ENCODE data around the gene TGFBR3L. TPM values are rescaled to one million over a fixed set of nuclear protein-coding genes. Genes with fewer than 3 reads are reported as not detected.
"Not testable (repeated sequence)": the region's sequence is repeated elsewhere in the genome, so short reads cannot be mapped to it uniquely, and the experiment has no call there.

TGFBR3L gene
- total RNA-seq, 1 experiment from 2014 or later = 3.3 TPM

- H3K27ac Mint-ChIP-seq (ENCODE audit: low read depth, unreplicated experiment) = no peak overlapping the region
- POLR2A ChIA-PET = interaction anchor here (0.8 to 3.7 kb wide), 6 partner anchors 13 to 65 kb away, joined by 3 to 20 read pairs (median 4); partner anchors contain the start of genes MAP2K7 and TIMM44
Measured at GRCh38 chr19:7916103-7916954, 1.7 kb downstream of the TGFBR3L start.

GRCh38 chr19:7916955-7917266 is 2.3 kb downstream of the TGFBR3L start:
- no peaks in the 10 kb centered on the region for H3K27me3 Mint-ChIP-seq (ENCODE audit: insufficient read depth, unreplicated experiment)
- POLR2A ChIA-PET = interaction anchor here (0.6 to 3.7 kb wide), 7 partner anchors 12 to 1845 kb away, joined by 3 to 20 read pairs (median 4); partner anchors contain the start of genes MAP2K7 and TIMM44
- peak overlapping the region; percentile 68 for H3K4me3 Mint-ChIP-seq (ENCODE audit: unreplicated experiment)
- no peaks in the 10 kb centered on the region for H3K9me3 Mint-ChIP-seq (ENCODE audit: unreplicated experiment)
- peaks cover 34% of the 10 kb centered on the region for H3K36me3 Mint-ChIP-seq (ENCODE audit: insufficient read depth, unreplicated experiment)
- CTCF ChIA-PET = interaction anchor here (0.6 to 1.7 kb wide), 7 partner anchors 11 to 1941 kb away, joined by 3 to 6 read pairs (median 3); no protein-coding TSS in a partner anchor
- intact Hi-C loops (cut with micrococcal nuclease) = no loop called here
- DNase-seq (ENCODE audit: unreplicated experiment) = no peak
- no peak for TF ChIP-seq CTCF (IDR thresholded peaks at IDR 0.05; ENCODE audit: unreplicated experiment)
- peaks cover 15% of the 10 kb centered on the region for H3K4me1 Mint-ChIP-seq (ENCODE audit: insufficient read depth, unreplicated experiment)
- no peak overlapping the region for H3K27ac Mint-ChIP-seq (ENCODE audit: low read depth, unreplicated experiment)
- BruUV-seq (replicated peaks) = no TSS peak

More at GRCh38 chr19:7916103-7916954, 1.7 kb downstream of the TGFBR3L start:
- CTCF ChIA-PET = interaction anchor here (0.6 to 1.7 kb wide), 7 partner anchors 11 to 85 kb away, joined by 3 to 6 read pairs (median 3); no protein-coding TSS in a partner anchor
- intact Hi-C loops (cut with micrococcal nuclease) = no loop called here
- Mint-ChIP-seq H3K36me3 (ENCODE audit: insufficient read depth, unreplicated experiment) (peaks cover 30% of the 10 kb centered on the region), H3K27me3 (ENCODE audit: insufficient read depth, unreplicated experiment) (no peaks in the 10 kb centered on the region), H3K4me1 (ENCODE audit: insufficient read depth, unreplicated experiment) (peaks cover 13% of the 10 kb centered on the region), H3K4me3 (ENCODE audit: unreplicated experiment) (peak overlapping the region; percentile 68), H3K9me3 (ENCODE audit: unreplicated experiment) (no peaks in the 10 kb centered on the region)
- DNase-seq (ENCODE audit: unreplicated experiment) = no peak
- no peak for TF ChIP-seq CTCF (IDR thresholded peaks at IDR 0.05; ENCODE audit: unreplicated experiment)
- BruUV-seq (replicated peaks) = no TSS peak

- peak overlapping the region; percentile 68 for H3K4me3 Mint-ChIP-seq (ENCODE audit: unreplicated experiment)
- ChIA-PET POLR2A (interaction anchor here (0.6 to 3.7 kb wide), 9 partner anchors 9 to 1845 kb away, joined by 3 to 20 read pairs (median 4); partner anchors contain the start of genes MAP2K7 and TIMM44), CTCF (interaction anchor here (0.6 to 1.7 kb wide), 7 partner anchors 12 to 1941 kb away, joined by 3 to 6 read pairs (median 3); no protein-coding TSS in a partner anchor)
- no TSS peak for BruUV-seq (replicated peaks)
- intact Hi-C loops (cut with micrococcal nuclease) = no loop called here
- H3K27ac Mint-ChIP-seq (ENCODE audit: low read depth, unreplicated experiment) = no peak overlapping the region
- no peak for TF ChIP-seq CTCF (IDR thresholded peaks at IDR 0.05; ENCODE audit: unreplicated experiment)
- no peaks in the 10 kb centered on the region for H3K9me3 Mint-ChIP-seq (ENCODE audit: unreplicated experiment)
- no peaks in the 10 kb centered on the region for H3K27me3 Mint-ChIP-seq (ENCODE audit: insufficient read depth, unreplicated experiment)
- DNase-seq (ENCODE audit: unreplicated experiment) = no peak
- H3K4me1 Mint-ChIP-seq (ENCODE audit: insufficient read depth, unreplicated experiment) = peaks cover 19% of the 10 kb centered on the region
- H3K36me3 Mint-ChIP-seq (ENCODE audit: insufficient read depth, unreplicated experiment) = peaks cover 30% of the 10 kb centered on the region
Measured at GRCh38 chr19:7917267-7918061, 2.8 kb downstream of the TGFBR3L start.

GRCh38 chr19:7918062-7918614 is 3.5 kb downstream of the TGFBR3L start:
- DNase-seq (ENCODE audit: unreplicated experiment); H3K27me3 Mint-ChIP-seq (ENCODE audit: insufficient read depth, unreplicated experiment); H3K27ac Mint-ChIP-seq (ENCODE audit: low read depth, unreplicated experiment); H3K4me3 Mint-ChIP-seq (ENCODE audit: unreplicated experiment); H3K9me3 Mint-ChIP-seq (ENCODE audit: unreplicated experiment); BruUV-seq (replicated peaks); intact Hi-C loops (cut with micrococcal nuclease): not testable (repeated sequence)
- Mint-ChIP-seq H3K36me3 (ENCODE audit: insufficient read depth, unreplicated experiment) (peaks cover 29% of the 10 kb centered on the region), H3K4me1 (ENCODE audit: insufficient read depth, unreplicated experiment) (peaks cover 19% of the 10 kb centered on the region)
- ChIA-PET POLR2A (interaction anchor here (0.6 to 3.7 kb wide), 4 partner anchors 10 to 214 kb away, joined by 3 to 20 read pairs (median 4); partner anchors contain the start of gene MAP2K7), CTCF (interaction anchor here (1.1 to 1.7 kb wide), 2 partner anchors 12 to 48 kb away, joined by 3 to 6 read pairs; no protein-coding TSS in a partner anchor)

All from MCF 10A (cell line).